ENCODE data around the gene MVB12A.
A peak's percentile ranks its signal among the peaks of the same experiment; 100 is the strongest.

MVB12A gene

GRCh38 chr19:17468302-17469091 is 48.6 kb downstream of the MVB12A start:
- Histone ChIP-seq H3K27me3 (ENCODE audit: insufficient read depth, low read length) (peaks cover 32% of the 10 kb centered on the region), H3K27ac (ENCODE audit: low read length) (no peak overlapping the region), H3K4me1 (ENCODE audit: insufficient read depth, low read length) (peaks cover 10% of the 10 kb centered on the region; the same call in 1 of the 2 replicates), H3K9ac (ENCODE audit: low read depth, low read length) (peak overlapping the region; percentile 60; the same call in 1 of the 2 replicates), H3K36me3 (ENCODE audit: insufficient read depth, low read depth, low read length) (no peaks in the 10 kb centered on the region), H3K9me3 (ENCODE audit: insufficient read depth, low read depth, low read length) (no peaks in the 10 kb centered on the region), H3K4me3 (ENCODE audit: low read length) (peak overlapping the region; percentile 92)

DNA sequence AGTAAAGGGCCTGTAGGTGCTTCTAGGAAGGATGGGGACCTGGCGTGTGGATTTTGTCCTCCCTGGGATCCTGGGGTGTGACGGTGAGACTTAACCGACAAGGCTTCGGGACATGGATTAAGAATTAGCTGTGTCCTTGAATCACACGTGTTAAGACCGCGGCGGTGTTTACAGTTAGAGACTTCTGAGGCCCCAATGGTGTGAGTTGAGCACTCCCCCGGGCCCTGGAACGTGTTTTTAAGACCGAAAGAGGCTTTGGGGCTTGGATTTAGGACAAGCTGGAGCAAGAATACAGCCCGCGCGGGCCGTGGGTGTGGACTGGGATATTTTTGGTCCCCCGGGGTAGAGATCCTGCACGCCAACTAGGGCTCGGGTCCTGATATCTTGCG is 49.2 kb downstream of the MVB12A start:
- Histone ChIP-seq H3K9me3 (ENCODE audit: insufficient read depth, low read depth, low read length) (no peaks in the 10 kb centered on the region), H3K27ac (ENCODE audit: low read length) (no peak overlapping the region), H3K4me1 (ENCODE audit: insufficient read depth, low read length) (peaks cover 10% of the 10 kb centered on the region; the same call in 1 of the 2 replicates), H3K27me3 (ENCODE audit: insufficient read depth, low read length) (peaks cover 32% of the 10 kb centered on the region), H3K4me3 (ENCODE audit: low read length) (peak overlapping the region; percentile 92), H3K36me3 (ENCODE audit: insufficient read depth, low read depth, low read length) (no peaks in the 10 kb centered on the region), H3K9ac (ENCODE audit: low read depth, low read length) (peak overlapping the region; percentile 60; the same call in 1 of the 2 replicates)

- H3K27me3 ChIP-seq (ENCODE audit: insufficient read depth, low read length), result peaks cover 32% of the 10 kb centered on the region
- H3K9me3 ChIP-seq (ENCODE audit: insufficient read depth, low read depth, low read length), result no peaks in the 10 kb centered on the region
- H3K4me3 ChIP-seq (ENCODE audit: low read length), result peak overlapping the region; percentile 92
- no peak overlapping the region for H3K27ac ChIP-seq (ENCODE audit: low read length)
- peak overlapping the region; percentile 60; the same call in 1 of the 2 replicates for H3K9ac ChIP-seq (ENCODE audit: low read depth, low read length)
- H3K36me3 ChIP-seq (ENCODE audit: insufficient read depth, low read depth, low read length), result no peaks in the 10 kb centered on the region
- H3K4me1 ChIP-seq (ENCODE audit: insufficient read depth, low read length), result peaks cover 10% of the 10 kb centered on the region; the same call in 1 of the 2 replicates
Measured at GRCh38 chr19:17469481-17470067, 49.7 kb downstream of the MVB12A start.

DNA sequence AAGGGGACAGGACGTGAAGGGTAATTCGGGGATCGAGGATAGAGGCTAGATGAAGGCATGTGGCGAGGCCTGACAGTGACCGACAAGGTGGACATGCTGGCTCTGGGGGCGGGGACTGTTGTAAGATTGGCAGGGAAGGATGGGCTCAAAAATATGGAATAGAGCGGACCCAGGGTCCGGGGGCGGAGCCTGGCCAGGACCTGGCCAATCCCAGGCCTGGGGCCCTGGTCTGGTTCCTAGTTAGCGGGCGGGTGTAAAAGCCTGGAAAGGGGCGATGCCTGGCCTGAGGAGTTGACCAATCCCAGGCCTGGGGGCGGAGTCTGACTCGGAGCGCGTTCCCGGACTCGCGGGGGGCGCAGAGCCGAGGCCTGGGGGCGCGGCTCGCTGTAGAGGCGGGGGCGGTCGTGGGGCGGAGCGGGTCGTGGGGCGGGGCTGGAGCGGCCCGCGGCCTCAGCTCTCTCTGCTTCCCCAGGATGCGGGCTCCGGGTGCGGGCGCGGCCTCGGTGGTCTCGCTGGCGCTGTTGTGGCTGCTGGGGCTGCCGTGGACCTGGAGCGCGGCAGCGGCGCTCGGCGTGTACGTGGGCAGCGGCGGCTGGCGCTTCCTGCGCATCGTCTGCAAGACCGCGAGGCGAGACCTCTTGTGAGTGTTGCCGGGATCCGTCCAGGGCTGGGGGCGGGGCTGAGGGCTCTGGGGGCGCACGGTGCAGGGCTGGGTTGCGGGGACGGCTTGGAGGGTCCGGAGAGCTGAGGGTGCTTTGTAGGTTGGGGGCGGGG is 50.4 kb downstream of the MVB12A start, which contains the start of gene SLC27A1:
TSS of gene SLC27A1 (plus strand) at position 457 of the 774 bp plus-strand sequence. CDS start at position 474, 17 bp downstream.
- Histone ChIP-seq H3K27ac (ENCODE audit: low read length) (no peak within 1 kb of the TSS), H3K4me1 (ENCODE audit: insufficient read depth, low read length) (peaks cover 10% of the 10 kb centered on the region; the same call in 1 of the 2 replicates), H3K36me3 (ENCODE audit: insufficient read depth, low read depth, low read length) (no peaks in the 10 kb centered on the region), H3K27me3 (ENCODE audit: insufficient read depth, low read length) (peaks cover 32% of the 10 kb centered on the region), H3K4me3 (ENCODE audit: low read length) (peak within 1 kb of the TSS; percentile 92), H3K9me3 (ENCODE audit: insufficient read depth, low read depth, low read length) (no peaks in the 10 kb centered on the region), H3K9ac (ENCODE audit: low read depth, low read length) (peak within 1 kb of the TSS; percentile 68; the same call in 1 of the 2 replicates)

GRCh38 chr19:17471410-17472125 is 51.7 kb downstream of the MVB12A start:
- peak overlapping the region; percentile 68; the same call in 1 of the 2 replicates for H3K9ac ChIP-seq (ENCODE audit: low read depth, low read length)
- no peaks in the 10 kb centered on the region for H3K9me3 ChIP-seq (ENCODE audit: insufficient read depth, low read depth, low read length)
- peaks cover 7% of the 10 kb centered on the region; the same call in 1 of the 2 replicates for H3K4me1 ChIP-seq (ENCODE audit: insufficient read depth, low read length)
- H3K27ac ChIP-seq (ENCODE audit: low read length), result no peak overlapping the region
- H3K36me3 ChIP-seq (ENCODE audit: insufficient read depth, low read depth, low read length), result no peaks in the 10 kb centered on the region
- peaks cover 32% of the 10 kb centered on the region for H3K27me3 ChIP-seq (ENCODE audit: insufficient read depth, low read length)
- H3K4me3 ChIP-seq (ENCODE audit: low read length), result peak overlapping the region; percentile 92

DNA sequence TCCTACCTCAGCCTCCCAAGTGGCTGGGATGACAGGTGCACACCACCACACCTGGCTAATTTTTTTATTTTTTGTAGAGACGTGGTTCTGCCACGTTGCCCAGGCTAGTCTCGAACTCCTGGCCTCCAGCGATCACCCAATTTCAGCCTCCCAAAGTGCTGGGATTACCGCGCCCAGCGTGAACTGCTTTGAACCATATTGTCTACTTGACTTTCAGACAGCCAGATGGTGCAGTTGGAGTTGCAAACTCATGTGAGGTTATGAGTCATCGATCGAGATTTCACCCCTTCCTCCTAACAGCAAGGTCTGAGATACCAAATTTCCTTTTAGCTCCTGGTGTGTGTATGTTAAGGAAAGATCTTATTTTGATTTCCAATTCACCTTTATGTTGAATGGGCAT is 53.2 kb downstream of the MVB12A start:
- Histone ChIP-seq H3K27ac (ENCODE audit: low read length) (no peak overlapping the region), H3K4me1 (ENCODE audit: insufficient read depth, low read length) (peaks cover 7% of the 10 kb centered on the region; the same call in 1 of the 2 replicates), H3K9me3 (ENCODE audit: insufficient read depth, low read depth, low read length) (no peaks in the 10 kb centered on the region), H3K27me3 (ENCODE audit: insufficient read depth, low read length) (peaks cover 22% of the 10 kb centered on the region), H3K36me3 (ENCODE audit: insufficient read depth, low read depth, low read length) (no peaks in the 10 kb centered on the region), H3K4me3 (ENCODE audit: low read length) (no peak overlapping the region), H3K9ac (ENCODE audit: low read depth, low read length) (no peak overlapping the region)

Measured in iPS-20b (cell line).